AG08395 (cell line): ENCODE data around the gene GOLT1A.

Experiments
- DNase-seq: peaks from one replicate; pipeline ENCODE4 v3.0.0; 2012; ENCODE audit warnings: mixed read lengths, low spot score

Gene GOLT1A

GRCh38 chr1:204213668-204214662, at the start of gene GOLT1A:
GOLT1A (minus strand) TSS chr1:204213988; CDS start chr1:204213906, 82 bp downstream.
- DNase-seq: peak; percentile 72

GRCh38 chr1:204263254-204263910, 49.6 kb upstream of the GOLT1A start:
- no peak for DNase-seq

- no peak for DNase-seq
These were observed 48.9 kb upstream of the GOLT1A start for GRCh38 chr1:204262506-204263253.

GRCh38 chr1:204261746-204262505, 48.1 kb upstream of the GOLT1A start:
- DNase-seq: peak; percentile 76

GRCh38 chr1:204261266-204261665, 47.5 kb upstream of the GOLT1A start:
- no peak for DNase-seq

GRCh38 chr1:204260601-204261197, 46.9 kb upstream of the GOLT1A start:
- DNase-seq: no peak

GRCh38 chr1:204259782-204260181, 46.0 kb upstream of the GOLT1A start:
- no peak for DNase-seq

- DNase-seq: no peak
These were observed 45.4 kb upstream of the GOLT1A start for GRCh38 chr1:204259196-204259595.

GRCh38 chr1:204258213-204259115, 44.7 kb upstream of the GOLT1A start:
- peak; percentile 76 for DNase-seq

- DNase-seq: no peak
These were observed 43.7 kb upstream of the GOLT1A start for GRCh38 chr1:204257446-204257845.

- DNase-seq: no peak
These were observed 42.7 kb upstream of the GOLT1A start for GRCh38 chr1:204256531-204256930.

GRCh38 chr1:204255966-204256365, 42.2 kb upstream of the GOLT1A start:
- peak; percentile 41 for DNase-seq

- DNase-seq: no peak
These were observed 41.4 kb upstream of the GOLT1A start for GRCh38 chr1:204255225-204255624.

- DNase-seq: peak; percentile 79
These were observed 40.4 kb upstream of the GOLT1A start for GRCh38 chr1:204254031-204254661.

- no peak for DNase-seq
These were observed 38.3 kb upstream of the GOLT1A start for GRCh38 chr1:204251926-204252689.

GRCh38 chr1:204251286-204251685, 37.5 kb upstream of the GOLT1A start:
- DNase-seq: no peak

- no peak for DNase-seq
These were observed 36.7 kb upstream of the GOLT1A start for GRCh38 chr1:204250428-204251030.

GRCh38 chr1:204249736-204250427, 36.1 kb upstream of the GOLT1A start:
- DNase-seq: no peak
